HG02852 (cell line): ENCODE measurements around the gene DNAJC12.
"Not testable (repeated sequence)": the region's sequence is repeated elsewhere in the genome, so short reads cannot be mapped to it uniquely, and the experiment has no call there.

Experiments
- ATAC-seq: cut with Tn5 transposase; IDR thresholded peaks from one replicate; pipeline ENCODE4 v1.9.1; 2021; ENCODE audit warnings: mild to moderate bottlenecking, moderate library complexity; ENCODE audit not compliant: unreplicated experiment

Gene DNAJC12

DNA sequence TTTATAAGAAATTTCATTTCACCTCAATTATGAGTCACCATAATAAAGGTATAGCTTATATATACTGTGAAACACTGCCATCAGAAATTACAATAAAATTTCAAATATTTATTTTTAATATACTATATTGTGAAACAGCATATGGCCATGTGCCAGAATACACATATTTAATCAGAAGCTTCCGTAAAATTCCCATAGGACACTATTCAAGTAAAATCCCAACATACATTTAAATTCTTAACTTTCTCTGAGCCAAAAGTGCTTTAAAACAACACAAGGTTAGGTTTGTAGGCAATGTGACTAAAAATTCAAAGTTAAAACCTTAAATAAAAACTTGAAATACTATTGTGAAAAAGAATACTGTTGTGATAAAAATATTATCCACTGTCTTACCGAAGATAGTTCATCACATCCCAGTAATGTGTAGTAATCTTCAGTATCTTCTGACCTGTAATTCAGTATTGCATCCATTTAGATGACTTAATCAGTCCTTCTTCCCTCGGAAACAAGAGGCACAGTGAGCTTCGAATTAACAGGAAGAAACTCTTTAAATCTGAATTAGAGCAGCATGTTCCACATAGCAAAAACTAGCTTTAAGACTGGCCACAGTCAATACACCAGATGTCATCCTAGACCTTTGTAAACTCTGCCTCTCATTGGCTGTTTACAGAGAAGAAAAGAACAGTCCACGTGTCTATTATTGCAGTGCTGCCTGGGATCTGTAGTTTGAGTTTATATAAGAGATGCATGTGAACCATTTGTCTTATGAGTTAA, at the start of gene DNAJC12:
Gene DNAJC12 (minus strand): TSS at position 648 of the 774 bp plus-strand sequence. CDS start 177 bp downstream, at position 471.
- peak; percentile 85 for ATAC-seq

DNA sequence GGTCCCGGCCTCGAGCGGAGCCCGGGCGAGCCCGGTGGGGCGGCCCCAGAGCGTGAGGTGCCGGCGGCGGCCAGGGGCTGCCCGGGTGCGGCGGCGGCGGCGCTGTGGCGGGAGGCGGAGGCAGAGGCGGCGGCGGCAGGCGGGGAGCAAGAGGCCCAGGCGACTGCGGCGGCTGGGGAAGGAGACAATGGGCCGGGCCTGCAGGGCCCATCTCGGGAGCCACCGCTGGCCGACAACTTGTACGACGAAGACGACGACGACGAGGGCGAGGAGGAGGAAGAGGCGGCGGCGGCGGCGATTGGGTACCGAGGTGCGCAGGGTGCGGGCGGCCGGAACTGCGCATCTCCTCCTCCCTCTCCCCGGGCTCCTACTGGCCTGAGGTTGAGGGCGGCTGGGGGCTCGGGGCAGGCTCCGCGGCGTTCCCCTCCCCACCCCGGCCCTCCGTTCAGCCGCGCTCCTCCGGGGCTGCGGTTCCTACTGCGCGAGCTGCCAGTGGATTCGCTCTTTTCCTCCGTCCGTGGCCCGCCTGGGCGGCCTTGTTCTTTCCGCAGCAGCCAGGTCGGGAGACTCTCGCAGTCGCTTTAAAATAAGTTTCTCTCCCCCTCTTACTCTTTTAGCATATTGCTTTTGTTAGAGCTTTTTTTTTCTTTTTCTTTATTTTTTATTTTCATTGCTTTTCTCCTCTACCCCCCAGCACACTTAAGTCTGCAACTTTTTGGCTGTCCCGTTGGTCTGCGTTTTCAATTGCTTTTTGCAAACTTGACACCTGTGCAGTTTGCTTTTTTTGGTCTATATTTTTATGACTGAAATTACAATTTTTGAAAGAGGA, 47.1 kb upstream of the DNAJC12 start:
- ATAC-seq, result peak; percentile 63

DNA sequence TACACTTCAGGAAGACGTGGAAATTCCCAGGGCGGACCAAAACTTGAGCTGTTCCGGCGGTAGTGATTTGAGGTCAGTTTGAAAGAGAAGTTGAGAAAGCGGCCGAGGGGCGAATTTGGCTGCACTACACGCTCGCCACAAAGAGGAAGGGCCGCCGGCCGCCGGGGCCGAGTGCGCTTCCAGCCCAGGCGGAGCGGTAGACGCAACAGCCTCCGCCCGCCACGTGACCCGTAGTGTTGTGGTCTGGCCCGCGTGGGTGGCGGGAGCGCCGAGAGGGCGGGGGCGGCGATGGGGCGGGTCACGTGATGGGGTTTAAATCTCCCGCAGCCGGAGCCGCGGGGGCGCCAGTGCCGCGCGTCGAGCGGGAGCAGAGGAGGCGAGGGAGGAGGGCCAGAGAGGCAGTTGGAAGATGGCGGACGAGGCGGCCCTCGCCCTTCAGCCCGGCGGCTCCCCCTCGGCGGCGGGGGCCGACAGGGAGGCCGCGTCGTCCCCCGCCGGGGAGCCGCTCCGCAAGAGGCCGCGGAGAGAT, 46.4 kb upstream of the DNAJC12 start, which contains the start of gene SIRT1:
Gene SIRT1 (plus strand): TSS at position 344 of the 529 bp plus-strand sequence. CDS start 66 bp downstream, at position 410.
- peak; percentile 83 for ATAC-seq

DNA sequence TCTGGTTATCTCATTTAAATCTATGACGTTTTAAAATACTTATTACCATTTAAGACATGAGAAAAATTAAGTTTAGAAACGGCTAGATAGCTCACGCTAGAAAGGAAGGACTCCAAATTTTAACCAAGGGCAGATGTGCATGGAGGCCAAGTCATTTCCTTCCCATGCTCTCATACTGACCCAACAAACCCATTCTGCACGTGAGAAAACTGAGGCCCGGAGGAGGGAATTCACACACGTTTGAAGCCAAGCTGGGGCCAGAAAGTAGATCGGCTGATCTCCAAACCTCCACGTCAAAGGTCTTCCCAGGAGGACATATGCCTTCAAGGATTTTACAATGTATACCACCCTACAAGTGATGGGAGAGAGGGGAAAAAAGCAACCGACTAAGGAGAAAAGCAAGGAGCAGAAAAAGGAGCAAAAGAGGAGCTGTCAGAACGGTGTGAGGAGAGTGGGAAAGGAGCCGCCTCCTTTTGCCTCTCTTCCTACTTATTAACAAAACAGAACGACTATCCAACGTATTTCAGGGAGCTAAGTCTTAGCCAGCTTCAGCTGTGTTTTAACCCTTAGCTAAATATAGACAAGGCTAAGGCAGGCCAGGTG, 45.8 kb upstream of the DNAJC12 start:
- no peak for ATAC-seq

DNA sequence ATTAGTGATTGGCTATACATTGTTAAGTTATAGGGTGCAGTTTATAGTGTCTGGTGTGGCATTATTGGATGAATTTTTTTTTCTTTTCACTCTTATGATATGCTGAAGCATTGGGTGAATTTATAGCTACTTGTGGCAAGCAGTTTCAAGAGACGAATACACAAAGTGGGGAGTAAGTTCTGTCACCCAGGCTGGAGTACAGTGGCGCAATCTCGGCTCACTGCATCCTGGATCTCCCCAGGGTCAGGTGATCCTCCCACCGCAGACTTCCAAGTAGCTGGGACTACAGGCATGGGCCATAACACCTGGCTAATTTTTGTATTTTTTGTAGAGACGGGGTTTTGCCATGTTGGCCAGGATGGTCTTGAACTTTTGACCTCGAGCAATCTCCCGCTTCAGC, 40.1 kb upstream of the DNAJC12 start:
- no peak for ATAC-seq

DNA sequence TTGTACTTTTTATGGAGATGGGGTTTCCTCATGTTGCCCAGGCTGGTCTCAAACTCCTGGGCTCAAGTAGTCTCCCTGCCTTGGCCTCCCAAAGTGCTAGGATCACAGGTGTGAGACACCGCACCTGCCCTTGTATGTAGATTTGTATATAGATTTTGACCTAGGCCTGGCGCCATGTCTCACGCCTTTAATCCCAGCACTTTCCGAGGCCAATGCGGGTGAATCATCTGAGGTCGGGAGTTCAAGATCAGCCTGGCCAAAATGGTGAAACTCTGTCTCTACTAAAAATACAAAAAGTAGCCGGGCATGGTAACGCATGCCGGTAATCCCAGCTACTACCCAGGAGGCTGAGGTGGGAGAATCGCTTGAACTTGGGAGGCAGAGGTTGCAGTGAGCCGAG, 39.4 kb upstream of the DNAJC12 start:
- not testable (repeated sequence) for ATAC-seq

DNA sequence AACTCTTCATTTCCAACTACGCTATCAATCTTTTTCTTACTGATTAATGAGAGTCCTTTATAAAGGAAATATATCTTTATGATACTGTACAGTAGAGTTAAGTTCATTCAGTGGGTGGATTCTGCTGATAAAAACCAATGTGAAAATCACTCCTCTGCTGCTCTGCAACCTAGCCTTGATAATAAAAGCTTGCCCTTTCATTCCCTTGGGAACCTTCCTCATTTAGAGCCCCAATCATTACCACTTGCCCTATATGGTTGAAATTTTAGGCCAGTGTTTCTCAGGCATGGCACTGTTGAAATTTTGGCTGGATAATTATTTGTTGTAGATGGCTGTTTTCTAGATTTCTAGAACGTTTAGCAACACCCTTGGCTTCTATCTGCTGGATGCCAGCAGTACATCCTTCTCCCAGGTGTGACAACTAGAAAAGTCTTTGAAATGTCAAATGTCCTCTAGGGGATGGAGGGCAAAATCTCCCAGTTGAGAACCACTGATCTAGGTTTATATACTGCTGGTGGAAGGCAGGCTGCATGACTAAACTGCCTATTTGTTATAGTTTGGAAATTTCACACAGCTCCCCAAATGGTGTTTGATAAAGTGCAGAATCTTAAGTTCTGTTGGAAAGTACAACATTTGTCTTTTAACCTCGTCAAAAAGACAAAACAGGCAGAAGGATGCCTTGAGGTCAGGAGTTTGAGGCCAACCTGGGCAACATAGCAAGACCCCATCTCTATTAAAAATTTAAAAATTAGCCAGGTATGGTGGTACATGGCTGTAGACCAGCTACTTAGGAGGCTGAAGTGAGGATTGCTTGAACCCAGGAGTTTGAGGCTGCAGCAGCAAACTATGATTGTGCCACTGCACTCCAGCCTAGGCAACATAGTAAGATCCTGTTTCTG, 37.6 kb upstream of the DNAJC12 start:
- no peak for ATAC-seq

DNA sequence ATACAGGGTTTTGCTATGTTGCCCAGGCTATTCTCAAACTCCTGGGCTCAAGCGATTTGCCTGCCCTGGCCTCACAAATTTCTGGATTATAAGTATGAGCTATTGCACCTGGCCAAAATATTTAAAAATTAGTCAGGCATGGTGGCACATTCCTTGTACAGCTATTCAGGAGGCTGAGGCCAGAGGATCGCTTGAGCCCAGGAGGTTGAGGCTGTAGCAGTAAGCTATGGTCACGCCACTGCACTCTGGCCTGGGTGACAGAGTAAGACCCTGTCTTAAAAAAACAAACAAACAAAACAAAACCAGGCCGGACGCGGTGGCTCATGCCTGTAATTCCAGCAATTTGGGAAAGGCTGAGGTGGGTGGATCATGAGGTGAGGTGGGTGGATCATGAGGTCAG, 32.0 kb upstream of the DNAJC12 start:
- ATAC-seq, result no peak

DNA sequence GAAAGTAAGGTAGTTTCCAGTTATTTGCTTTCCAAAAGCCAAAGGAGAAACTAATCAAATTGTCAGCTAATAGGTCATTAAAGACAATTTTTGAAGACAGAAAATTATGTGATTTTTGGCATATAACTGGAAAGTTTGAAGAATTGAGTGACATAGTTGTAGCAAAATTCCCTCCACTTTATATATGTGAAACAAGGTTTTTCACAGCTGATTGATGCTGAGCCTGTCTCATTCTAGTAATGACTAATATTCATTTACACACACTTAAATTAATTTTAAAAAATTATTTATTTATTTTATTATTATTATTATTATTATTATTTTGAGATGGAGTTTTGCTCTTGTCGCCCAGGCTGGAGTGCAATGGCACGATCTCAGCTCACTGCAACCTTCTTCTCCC, 30.1 kb upstream of the DNAJC12 start:
- ATAC-seq, result no peak

DNA sequence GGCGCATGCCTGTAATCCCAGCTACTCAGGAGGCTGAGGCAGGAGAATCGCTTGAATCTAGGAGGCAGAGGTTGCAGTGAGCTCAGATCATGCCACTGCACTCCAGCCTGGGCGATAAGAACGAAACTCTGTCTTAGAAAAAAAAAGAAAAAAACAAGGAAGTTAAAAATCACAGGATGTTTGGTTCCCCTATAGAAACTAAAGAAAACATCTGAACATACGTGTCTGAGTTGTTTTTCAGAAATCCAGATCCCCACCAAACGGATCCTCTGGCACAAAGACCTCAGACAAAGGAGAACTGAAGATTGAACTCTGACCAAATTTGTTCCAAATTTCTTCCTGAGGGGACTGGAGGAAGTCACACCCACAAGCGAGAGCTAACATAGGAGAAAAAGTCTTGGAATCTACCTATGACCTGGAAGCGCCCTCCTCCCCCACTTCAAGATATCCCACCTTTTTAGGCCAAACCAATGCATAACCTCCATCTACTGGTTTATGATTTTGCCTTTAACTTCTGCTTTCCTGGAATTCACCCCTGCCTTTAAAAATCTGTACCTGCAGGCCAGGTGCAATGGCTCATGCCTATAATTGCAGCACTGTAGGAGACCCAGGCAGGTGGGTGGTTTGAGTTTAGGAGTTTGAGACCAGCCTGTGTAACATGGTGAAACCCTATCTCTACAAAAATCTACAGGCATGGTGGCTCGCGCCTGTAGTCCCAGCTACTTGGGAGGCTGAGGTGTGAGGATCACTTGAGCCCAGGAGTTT, 26.8 kb upstream of the DNAJC12 start:
- ATAC-seq, result no peak

DNA sequence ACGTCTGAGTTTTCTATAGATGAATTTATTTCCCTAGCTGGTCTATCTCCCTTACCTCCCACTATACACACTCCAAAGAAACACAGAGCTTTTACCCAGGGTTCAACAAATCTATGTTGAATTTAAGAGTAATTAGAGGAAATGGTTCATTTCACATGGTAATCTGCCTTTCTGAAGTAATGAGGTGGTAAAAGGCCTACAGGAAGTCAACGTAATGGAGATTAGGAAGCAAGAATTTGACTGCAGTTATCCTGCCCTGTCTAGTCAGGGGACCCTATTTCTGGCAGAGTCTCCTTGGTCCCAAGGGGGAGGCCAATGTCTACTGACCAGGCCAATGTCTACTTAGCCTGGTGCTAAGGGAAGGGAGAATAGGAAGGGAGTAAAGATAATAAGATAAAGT, 25.1 kb upstream of the DNAJC12 start:
- ATAC-seq, result no peak

DNA sequence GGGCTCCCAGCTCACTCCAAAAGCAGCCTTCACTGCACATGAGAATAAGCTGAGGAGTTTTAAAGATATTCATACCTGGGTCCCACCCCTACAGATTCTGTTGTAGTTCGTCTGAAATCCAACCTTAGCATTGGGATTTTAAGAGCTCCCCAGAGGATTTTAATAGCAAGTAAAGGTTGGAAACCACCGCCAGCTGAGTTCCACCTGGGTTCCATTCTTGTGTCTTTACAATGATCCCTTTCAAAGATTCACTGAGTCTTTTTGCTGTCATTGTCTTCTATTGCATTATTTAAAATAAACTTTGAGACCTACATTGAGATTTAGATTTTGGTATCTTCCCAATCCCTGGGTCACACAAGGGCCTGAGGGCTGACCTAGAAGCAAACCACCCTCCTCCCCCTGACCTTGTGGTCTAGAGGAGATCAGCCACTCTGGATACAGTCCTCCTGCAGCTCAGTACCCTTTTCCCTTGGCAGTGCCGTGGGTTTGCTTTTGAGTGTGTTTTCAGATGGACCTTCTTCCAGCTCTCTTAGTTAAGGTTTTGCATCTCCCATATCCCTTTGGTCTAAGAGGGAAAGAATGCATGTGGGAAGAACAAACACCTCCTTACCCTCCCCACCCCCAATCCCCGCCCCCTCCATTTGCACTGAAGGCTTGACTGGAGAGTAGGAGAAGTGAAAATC, 23.9 kb upstream of the DNAJC12 start:
- ATAC-seq, result no peak

DNA sequence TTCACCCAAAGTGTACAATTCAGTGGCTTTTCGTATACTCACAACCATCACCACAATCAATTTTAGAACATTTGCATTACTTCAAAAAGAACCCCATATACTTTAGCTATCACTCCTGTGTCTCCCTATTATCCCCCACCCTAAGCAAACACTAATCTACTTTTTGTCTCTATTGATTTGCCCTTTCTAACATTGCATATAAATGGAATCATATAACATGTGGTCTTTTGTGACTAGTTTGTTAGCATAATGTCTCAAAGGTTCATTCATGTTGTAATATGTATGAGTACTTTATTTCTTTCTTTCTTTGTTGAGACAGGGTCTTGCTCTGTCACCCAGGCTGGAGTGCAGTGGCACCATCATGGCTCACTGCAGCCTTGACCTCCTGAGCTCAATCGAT, 21.0 kb upstream of the DNAJC12 start:
- no peak for ATAC-seq

DNA sequence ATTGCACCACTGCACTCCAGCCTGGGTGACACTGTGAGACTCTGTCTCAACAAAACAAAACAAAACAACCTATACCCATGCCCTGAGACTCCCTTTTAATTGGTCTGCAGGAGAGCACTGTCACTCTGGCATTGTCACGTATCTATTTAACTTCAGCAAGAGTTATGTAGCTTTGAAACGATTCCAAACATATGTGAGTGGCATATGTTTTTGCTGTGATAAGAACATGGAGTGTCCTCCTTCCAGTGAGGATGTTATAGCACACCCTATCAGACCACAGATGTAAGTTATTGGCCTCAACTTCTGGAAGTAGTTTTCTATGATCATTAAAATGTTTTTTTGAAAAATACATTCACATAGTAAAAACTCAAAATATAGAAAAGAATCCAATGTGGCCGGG, 15.5 kb upstream of the DNAJC12 start:
- ATAC-seq, result no peak

DNA sequence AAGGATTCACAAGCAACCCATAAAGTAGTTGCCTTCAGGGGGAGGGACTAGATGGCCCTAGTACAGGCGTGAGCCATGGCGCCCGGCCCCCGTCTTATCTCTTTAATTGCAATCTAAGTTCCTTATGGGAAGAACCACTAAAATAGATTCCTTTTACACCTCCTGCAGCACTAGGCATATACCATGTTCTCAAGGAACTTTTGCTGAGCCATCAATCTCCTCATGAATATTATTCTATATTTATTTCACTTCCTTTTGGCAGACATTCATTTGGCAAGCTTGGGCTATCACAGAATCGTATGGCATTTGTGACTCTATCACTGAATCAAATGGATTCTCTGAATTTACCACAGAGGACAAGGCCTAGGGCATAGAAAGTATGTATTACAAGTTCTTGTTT, 14.8 kb upstream of the DNAJC12 start:
- no peak for ATAC-seq

DNA sequence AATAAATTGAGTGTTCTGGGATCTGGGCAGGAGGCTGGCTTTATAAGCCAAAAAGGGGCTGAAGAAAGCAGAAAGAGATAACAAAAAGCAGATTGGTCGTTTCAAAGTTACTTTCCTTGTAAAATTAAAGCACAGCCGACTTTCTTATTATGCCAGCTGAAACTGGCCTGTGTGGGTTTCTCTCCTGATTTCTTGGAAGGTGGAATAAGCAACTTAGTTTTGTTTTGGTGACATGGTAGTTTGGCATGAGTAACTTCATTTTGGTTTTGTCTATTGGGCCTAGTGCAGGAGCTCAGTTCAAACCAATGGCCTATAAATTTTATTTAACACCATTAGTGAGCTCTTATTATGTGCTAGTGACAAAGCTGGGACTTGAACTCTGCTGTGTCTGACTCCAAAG, 13.2 kb upstream of the DNAJC12 start:
- ATAC-seq, result no peak

DNA sequence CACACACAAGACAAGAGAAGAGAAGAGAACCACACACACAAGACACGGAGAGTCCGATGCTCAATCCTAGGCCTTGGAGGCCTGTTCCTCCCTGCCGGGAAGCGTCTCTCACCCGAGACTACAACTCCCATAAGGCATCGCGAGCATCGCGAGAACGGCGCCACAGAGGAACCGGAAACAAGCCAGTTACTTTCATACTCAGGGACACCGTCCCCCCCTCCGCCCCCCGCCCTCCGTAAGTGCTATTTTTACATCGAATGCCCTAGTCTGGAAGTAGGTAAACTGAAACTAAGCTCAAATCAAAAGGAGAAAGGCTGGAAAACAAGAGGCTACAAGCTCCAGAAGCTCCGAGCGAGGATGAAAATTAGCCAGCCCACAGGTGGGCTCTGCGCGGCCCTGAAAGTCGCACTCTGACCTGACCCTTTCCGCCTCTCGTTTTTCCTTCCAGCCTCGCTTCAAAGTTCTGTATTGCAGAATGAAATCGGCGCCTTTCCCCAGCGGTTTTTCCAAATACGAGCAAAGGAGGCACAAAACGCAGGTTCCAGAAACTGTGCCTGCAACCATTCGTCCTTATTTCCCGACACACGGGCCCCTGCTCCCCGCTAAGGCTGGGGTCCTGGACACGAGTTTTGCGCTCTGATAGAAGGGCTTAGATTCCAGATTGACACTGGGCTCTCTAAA, 11.5 kb upstream of the DNAJC12 start:
- peak; percentile 92 for ATAC-seq

DNA sequence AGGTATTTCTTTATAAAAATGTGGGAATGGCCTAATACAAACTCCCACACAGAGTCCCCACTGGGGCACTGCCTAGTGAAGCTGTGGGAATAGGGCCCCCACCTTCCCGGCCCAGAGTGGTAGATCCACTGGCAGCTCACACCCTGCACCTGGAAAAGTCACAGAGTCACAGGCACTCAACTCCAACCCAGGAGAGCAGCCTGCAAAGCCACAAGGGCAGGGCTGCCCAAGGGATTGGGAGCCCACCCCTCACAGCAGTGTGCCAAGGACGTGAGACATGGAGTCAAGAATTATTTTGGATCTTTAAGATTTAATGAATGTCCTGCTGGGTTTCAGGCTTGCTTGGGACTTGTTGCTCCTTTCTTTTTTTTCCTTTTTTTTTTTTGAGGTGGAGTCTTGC, 5.3 kb upstream of the DNAJC12 start:
- no peak for ATAC-seq
